ENCODE data around the gene MEIOSIN. TPM values are rescaled to one million over a fixed set of nuclear protein-coding genes. Genes with fewer than 3 reads are reported as not detected.

MEIOSIN gene
- total and polyA plus RNA-seq, 2 of the 13 experiments (the other 11 are each of a cell fraction or from before 2014, with no cell fraction given), result not detected

GRCh38 chr19:45769821-45770191 is 36.6 kb downstream of the MEIOSIN start (continued):
- TF ChIP-seq E2F2 (CRISPR knock-in tag; IDR thresholded peaks at IDR 0.05; ENCODE audit: borderline replicate concordance) (no peak), ETV5 (CRISPR knock-in tag; IDR thresholded peaks at IDR 0.05; ENCODE audit: borderline replicate concordance) (no peak), ZBTB7A (CRISPR knock-in tag; IDR thresholded peaks at IDR 0.05) (no peak), MTERF4 (CRISPR knock-in tag; IDR thresholded peaks at IDR 0.05) (no peak), ELK4 (CRISPR knock-in tag; IDR thresholded peaks at IDR 0.05; ENCODE audit: borderline replicate concordance) (no peak), ZNF431 (CRISPR knock-in tag; IDR thresholded peaks at IDR 0.05; ENCODE audit: borderline replicate concordance, low read depth) (0 out of 2 replicates have a peak, but pooled peaks have one; percentile 14), KDM2A (CRISPR knock-in tag; IDR thresholded peaks at IDR 0.05; ENCODE audit: borderline replicate concordance, low read depth) (no peak), HNRNPH1 (optimal IDR thresholded peaks at IDR 0.05; ENCODE audit: low read depth, low read length) (no peak), TOPORS (CRISPR knock-in tag; IDR thresholded peaks at IDR 0.05) (no peak; the same call in 1 of the 2 replicates), ZGPAT (CRISPR knock-in tag; IDR thresholded peaks at IDR 0.05) (no peak), ZBTB25 (CRISPR knock-in tag; IDR thresholded peaks at IDR 0.05) (no peak), GABPA (IDR thresholded peaks at IDR 0.05; ENCODE audit: low read depth, low read length) (no peak), GABPA (CRISPR knock-in tag; IDR thresholded peaks at IDR 0.05; ENCODE audit: low read depth) (no peak), MLXIP (CRISPR knock-in tag; IDR thresholded peaks at IDR 0.05; ENCODE audit: borderline replicate concordance) (no peak), CEBPG (CRISPR knock-in tag; IDR thresholded peaks at IDR 0.05) (no peak), TBX2 (CRISPR knock-in tag; IDR thresholded peaks at IDR 0.05; ENCODE audit: borderline replicate concordance) (no peak), POLR2A (IDR thresholded peaks at IDR 0.05; ENCODE audit: insufficient read depth in 1 of 2, low read depth in 2 of 2, low read length in 2 of 2) (no peak), ZSCAN12 (CRISPR knock-in tag; IDR thresholded peaks at IDR 0.05) (no peak), HOXA9 (CRISPR knock-in tag; IDR thresholded peaks at IDR 0.05; ENCODE audit: borderline replicate concordance) (0 out of 2 replicates have a peak, but pooled peaks have one; percentile 7), ZNF672 (CRISPR knock-in tag; IDR thresholded peaks at IDR 0.05) (no peak), KDM4B (CRISPR knock-in tag; IDR thresholded peaks at IDR 0.05) (no peak), ZMAT3 (CRISPR knock-in tag; conservative IDR thresholded peaks at IDR 0.05) (0 out of 2 replicates have a peak, but pooled peaks have one; percentile 13), THYN1 (CRISPR knock-in tag; IDR thresholded peaks at IDR 0.05; ENCODE audit: borderline replicate concordance, low read depth) (no peak)

Measured in HepG2 (cell line).